T47D (cell line): ENCODE results near the gene ZNF268.

Experiments
- DNase-seq, 2 experiments: peaks; one replicate each; pipeline versions ENCODE4 v3.0.0 to v3.0.0-alpha.2; 2011 to 2012; ENCODE audit warnings: low read depth in 1 of 2, low spot score in 1 of 2
- JUND ChIP-seq: IDR thresholded peaks from 2 replicates; pipeline ENCODE4 v1.6.1; 2012; ENCODE audit warnings: low read depth
- in situ Hi-C: cut with HindIII; loops from 2 replicates; pipeline ENCODE4 v1.10.0; 2016; ENCODE audit warnings: low sequenced_read_pairs, low pct_unique_long_range_greater_than_20kb

The ZNF268 gene

GRCh38 chr12:133181238-133181959 is at the start of gene ZNF268:
Gene ZNF268 (plus strand): TSS chr12:133181495. CDS start chr12:133181998, 503 bp downstream.
- no peak for TF ChIP-seq JUND
- in situ Hi-C loops, result no loop called here
- peak; percentile 71 to 97 for DNase-seq

- in situ Hi-C loops, result no loop called here
Measured at GRCh38 chr12:133135747-133136146, 45.5 kb upstream of the ZNF268 start.

GRCh38 chr12:133145981-133146380 is 35.3 kb upstream of the ZNF268 start:
- DNase-seq, result peak in 1 of 2 experiments; percentile 68
- in situ Hi-C loops, result no loop called here
- TF ChIP-seq JUND, result no peak

More at GRCh38 chr12:133135747-133136146, 45.5 kb upstream of the ZNF268 start:
- no peak for DNase-seq
- TF ChIP-seq JUND, result no peak

GRCh38 chr12:133156125-133156690 is 25.1 kb upstream of the ZNF268 start:
- in situ Hi-C loops, result no loop called here
- no peak for TF ChIP-seq JUND
- DNase-seq, result peak in 1 of 2 experiments; percentile 42

- no peak for DNase-seq
Measured at GRCh38 chr12:133165776-133166175, 15.5 kb upstream of the ZNF268 start.

GRCh38 chr12:133172491-133172890 is 8.8 kb upstream of the ZNF268 start:
- in situ Hi-C loops, result no loop called here
- TF ChIP-seq JUND, result no peak

More at GRCh38 chr12:133165776-133166175, 15.5 kb upstream of the ZNF268 start:
- no peak for TF ChIP-seq JUND
- in situ Hi-C loops, result no loop called here

GRCh38 chr12:133174901-133175300 is 6.4 kb upstream of the ZNF268 start:
- in situ Hi-C loops, result no loop called here
- DNase-seq, result no peak
- TF ChIP-seq JUND, result no peak

More at GRCh38 chr12:133172491-133172890, 8.8 kb upstream of the ZNF268 start:
- peak; percentile 19 to 71 for DNase-seq

- no peak for DNase-seq
- in situ Hi-C loops, result no loop called here
- no peak for TF ChIP-seq JUND
Measured at GRCh38 chr12:133180669-133181068, 626 bp upstream of the ZNF268 start.

- in situ Hi-C loops, result no loop called here
- DNase-seq, result peak in 1 of 2 experiments; percentile 89
- no peak for TF ChIP-seq JUND
Measured at GRCh38 chr12:133190176-133190575, 8.9 kb downstream of the ZNF268 start.

- no peak for TF ChIP-seq JUND
- in situ Hi-C loops, result no loop called here
- DNase-seq, result no peak
Measured at GRCh38 chr12:133192847-133193246, 11.6 kb downstream of the ZNF268 start.

- no peak for DNase-seq
- in situ Hi-C loops, result no loop called here
- TF ChIP-seq JUND, result no peak
Measured at GRCh38 chr12:133201888-133202287, 20.6 kb downstream of the ZNF268 start.

- peak in 1 of 2 experiments; percentile 41 for DNase-seq
- no peak for TF ChIP-seq JUND
- in situ Hi-C loops, result no loop called here
Measured at GRCh38 chr12:133202493-133203343, 21.4 kb downstream of the ZNF268 start.
